Choroid plexus epithelial cell (primary cell): ENCODE results near the gene ADM.
A peak's percentile ranks its signal among the peaks of the same experiment; 100 is the strongest.
"Not testable (repeated sequence)": the region's sequence is repeated elsewhere in the genome, so short reads cannot be mapped to it uniquely, and the experiment has no call there.

Experiments used
- DNase-seq: peaks from one replicate; pipeline ENCODE4 v3.0.0-alpha.2; 2010; ENCODE audit warnings: low read depth
- H3K4me3 ChIP-seq: 2 replicates; pipeline ENCODE4 v1.5.1; 2011; ENCODE audit warnings: low read depth, mild to moderate bottlenecking, control low read depth, low read length, moderate library complexity
- TF ChIP-seq, protein P1 (sequence below): conservative IDR thresholded peaks from 2 replicates; pipeline ENCODE4 v1.5.1; 2011; ENCODE audit warnings: low read depth, mild to moderate bottlenecking, control low read depth, inconsistent platforms, low read length, moderate library complexity

The ADM gene, protein sequence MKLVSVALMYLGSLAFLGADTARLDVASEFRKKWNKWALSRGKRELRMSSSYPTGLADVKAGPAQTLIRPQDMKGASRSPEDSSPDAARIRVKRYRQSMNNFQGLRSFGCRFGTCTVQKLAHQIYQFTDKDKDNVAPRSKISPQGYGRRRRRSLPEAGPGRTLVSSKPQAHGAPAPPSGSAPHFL

DNA sequence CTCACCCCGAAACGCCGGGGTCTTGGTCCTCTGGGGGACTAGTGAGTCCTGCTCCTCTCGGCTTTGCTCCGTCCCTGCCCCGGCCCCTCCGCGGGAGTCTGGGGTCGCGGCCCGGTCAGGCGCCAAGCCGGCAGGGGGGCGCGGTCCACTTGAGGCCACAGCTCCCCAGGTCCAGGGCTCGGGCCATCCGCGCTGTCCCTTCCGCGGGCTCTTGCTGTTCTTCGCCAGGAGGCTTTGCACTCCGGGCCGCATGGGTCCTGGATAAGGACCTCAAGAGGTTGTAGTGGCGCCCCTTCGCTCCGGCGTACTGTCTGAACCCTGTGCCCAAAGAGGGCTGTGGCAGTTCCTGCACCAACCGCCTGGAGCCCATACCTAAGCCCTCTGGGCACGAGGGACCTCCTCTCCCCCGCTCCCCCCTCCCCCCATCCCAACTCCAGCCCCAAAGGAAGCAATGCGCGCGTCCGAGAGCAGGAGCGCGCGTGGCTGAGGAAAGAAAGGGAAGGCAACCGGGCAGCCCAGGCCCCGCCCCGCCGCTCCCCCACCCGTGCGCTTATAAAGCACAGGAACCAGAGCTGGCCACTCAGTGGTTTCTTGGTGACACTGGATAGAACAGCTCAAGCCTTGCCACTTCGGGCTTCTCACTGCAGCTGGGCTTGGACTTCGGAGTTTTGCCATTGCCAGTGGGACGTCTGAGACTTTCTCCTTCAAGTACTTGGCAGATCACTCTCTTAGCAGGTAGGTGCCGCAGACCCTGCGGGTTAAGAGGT lies at the start of gene ADM:
Gene ADM, plus strand, starts transcription at position 579 of the 767 bp plus-strand sequence. CDS start 628 bp downstream, outside the sequence.
- H3K4me3 ChIP-seq, result peak within 1 kb of the TSS; percentile 98
- peak; percentile 97 for DNase-seq
- TF ChIP-seq, protein P1, sequence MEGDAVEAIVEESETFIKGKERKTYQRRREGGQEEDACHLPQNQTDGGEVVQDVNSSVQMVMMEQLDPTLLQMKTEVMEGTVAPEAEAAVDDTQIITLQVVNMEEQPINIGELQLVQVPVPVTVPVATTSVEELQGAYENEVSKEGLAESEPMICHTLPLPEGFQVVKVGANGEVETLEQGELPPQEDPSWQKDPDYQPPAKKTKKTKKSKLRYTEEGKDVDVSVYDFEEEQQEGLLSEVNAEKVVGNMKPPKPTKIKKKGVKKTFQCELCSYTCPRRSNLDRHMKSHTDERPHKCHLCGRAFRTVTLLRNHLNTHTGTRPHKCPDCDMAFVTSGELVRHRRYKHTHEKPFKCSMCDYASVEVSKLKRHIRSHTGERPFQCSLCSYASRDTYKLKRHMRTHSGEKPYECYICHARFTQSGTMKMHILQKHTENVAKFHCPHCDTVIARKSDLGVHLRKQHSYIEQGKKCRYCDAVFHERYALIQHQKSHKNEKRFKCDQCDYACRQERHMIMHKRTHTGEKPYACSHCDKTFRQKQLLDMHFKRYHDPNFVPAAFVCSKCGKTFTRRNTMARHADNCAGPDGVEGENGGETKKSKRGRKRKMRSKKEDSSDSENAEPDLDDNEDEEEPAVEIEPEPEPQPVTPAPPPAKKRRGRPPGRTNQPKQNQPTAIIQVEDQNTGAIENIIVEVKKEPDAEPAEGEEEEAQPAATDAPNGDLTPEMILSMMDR, result peak; percentile 33

DNA sequence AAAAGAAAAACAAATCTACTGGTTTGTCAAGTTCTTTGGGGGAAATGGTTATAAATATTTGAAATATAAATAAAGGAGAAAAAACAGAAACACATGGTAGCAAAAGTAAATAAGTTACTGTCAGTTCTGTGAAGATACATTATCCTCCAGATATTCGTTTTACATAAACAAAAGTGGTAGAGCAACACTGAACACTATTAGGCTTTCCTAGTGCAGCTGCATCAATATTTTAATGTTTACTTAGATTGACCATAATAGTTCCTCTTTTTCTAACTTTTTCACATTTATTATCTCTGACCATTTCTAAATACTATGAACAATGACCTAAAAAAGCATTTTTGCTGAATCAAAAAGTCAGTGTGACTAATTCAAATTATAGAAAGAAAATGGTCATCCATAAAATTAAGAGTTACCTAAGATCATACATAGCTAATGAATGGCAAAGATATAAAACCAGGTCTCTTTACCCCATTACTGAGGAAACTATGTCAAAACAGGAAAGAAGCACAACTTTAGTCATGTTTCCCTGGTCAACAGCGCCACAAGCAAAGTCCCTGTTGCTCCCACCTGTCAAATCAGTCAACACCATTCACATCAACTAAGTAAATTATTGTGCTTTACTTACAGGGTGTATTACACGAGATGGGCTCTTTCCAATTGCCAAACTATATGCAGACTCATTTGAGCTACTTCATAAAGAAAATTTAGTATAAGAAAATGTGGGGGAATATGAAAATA lies 49.3 kb upstream of the ADM start:
- no peak for DNase-seq
- TF ChIP-seq, protein P1, result no peak
- no peak overlapping the region for H3K4me3 ChIP-seq

DNA sequence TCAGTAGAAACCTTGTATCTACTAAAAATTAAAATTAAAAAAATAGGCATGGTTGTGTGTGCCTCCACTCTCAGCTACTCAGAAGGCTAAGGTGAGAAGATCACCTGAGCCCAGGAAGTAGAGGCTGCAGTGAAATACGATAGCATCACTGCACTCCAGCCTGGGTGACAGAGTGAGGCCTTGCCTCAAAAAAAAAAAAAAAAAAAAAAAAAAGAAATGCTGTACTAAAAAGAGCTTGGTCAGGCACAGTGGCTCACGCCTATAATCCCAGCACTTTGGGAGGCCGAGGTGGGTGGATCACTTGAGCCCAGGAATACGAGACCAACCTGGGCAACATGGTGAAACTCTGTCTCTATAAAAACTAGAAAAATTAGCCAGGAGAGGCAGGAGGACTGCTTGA lies 47.4 kb upstream of the ADM start:
- H3K4me3 ChIP-seq, result no peak overlapping the region
- DNase-seq, result no peak
- TF ChIP-seq, protein P1, result no peak

DNA sequence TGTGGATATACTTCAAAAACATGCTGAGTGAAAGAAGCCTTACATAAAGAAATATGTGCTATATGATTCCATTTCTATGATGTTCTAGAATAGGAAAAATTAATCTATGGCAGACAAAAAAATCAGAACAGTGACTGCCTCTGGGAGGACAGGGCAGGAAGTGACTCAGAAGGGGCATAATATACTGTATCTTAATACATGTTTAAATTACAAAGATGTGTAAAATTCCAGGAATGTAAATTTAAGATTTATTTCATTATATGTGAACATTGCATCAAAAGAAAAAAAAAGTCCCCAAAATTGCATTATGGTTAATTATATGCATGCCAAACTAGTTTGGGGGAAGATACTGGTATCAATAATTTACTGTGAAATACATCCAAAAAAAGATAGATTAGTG lies 43.1 kb upstream of the ADM start:
- DNase-seq, result peak; percentile 19
- TF ChIP-seq, protein P1, result no peak
- no peak overlapping the region for H3K4me3 ChIP-seq

DNA sequence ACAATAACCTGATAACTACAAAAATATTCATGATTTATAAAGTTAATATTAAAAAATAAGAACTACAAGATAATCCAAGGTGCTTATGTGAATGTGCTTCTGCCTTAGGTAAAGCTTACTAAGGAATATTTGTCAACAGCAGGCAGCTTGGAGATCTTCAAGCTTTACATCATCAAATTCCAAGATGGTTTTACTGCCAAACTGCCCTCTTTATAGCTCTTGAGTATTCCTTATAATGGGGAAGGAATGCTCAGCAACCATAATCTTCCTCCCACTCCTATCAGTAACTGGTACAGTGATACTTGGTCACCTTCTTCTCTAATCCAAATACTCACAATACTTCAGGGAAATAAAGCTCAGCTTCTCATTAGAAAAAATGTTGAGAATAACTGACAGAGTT lies 40.9 kb upstream of the ADM start:
- H3K4me3 ChIP-seq, result no peak overlapping the region
- DNase-seq, result peak; percentile 61
- TF ChIP-seq, protein P1, result no peak

DNA sequence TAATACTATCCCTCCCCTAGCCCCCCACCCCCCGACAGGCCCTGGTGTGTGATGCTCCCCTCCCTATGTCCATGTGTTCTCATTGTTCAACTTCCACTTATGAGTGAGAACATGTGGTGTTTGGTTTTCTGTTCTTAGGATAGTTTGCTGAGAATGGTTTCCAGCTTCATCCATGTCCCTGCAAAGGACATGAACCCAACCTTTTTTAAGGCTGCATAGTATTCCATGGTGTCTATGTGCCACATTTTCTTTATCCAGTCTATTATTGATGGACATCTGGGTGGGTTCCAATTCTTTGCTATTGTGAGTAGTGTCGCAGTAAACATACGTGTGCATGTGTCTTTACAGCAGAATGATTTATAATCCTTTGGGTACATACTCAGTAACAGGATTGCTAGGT lies 40.2 kb upstream of the ADM start:
- DNase-seq, H3K4me3 ChIP-seq: not testable (repeated sequence)

DNA sequence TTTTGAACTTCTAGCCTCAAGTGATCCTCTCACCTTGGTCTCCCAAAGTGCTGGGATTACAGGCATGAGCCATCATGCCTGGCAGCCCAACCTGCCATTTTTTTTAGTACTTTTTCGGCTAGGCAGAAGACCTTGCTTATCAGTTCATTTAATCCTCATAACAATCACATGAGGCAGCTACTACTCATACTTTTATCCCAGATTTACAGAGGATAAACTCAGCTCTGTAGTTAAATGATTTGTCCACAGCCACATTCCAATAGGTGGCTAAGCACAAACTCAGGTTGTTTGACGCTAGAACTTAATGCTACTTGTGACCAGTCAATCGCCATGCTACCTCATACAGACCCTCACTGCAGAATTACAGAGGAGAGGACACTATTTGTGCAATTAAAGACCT lies 38.9 kb upstream of the ADM start:
- no peak overlapping the region for H3K4me3 ChIP-seq
- no peak for DNase-seq
- TF ChIP-seq, protein P1, result no peak
